ENCODE data around the gene SYNJ2. TPM values are rescaled to one million over a fixed set of nuclear protein-coding genes. Genes with fewer than 3 reads are reported as not detected.

The SYNJ2 gene
- total and polyA plus RNA-seq, 11 donors, result 7.5 to 27.0 (median 18.2) TPM

- H3K4me3 ChIP-seq, result no peak overlapping the region
- 39 to 54% (median 44%) methylated on average over 6 of the region's 6 CpGs for WGBS, 4 donors
- ATAC-seq, result peak in 3 of 4 donors; percentile 2 to 28 (median 4)
- peaks cover 8 to 63% (median 49%) of the 10 kb centered on the region in 12 donors for H3K4me1 ChIP-seq
- no peak for TF ChIP-seq CTCF (IDR thresholded peaks at IDR 0.05)
- peak in 1 of 2 donors; percentile 35 for TF ChIP-seq POLR2A (IDR thresholded peaks at IDR 0.05)
- DNase-seq, result peak in 1 of 5 donors; percentile 53
- H3K36me3 ChIP-seq, result peaks cover 0 to 21% (median 0%) of the 10 kb centered on the region in 9 donors
- H3K27me3 ChIP-seq, result no peaks in the 10 kb centered on the region
- no peaks in the 10 kb centered on the region for H3K9me3 ChIP-seq
- intact Hi-C loops (cut with DNase I), result loop anchor here in 2 of 10 donors (5.0 kb wide), 2 partner anchors 33 to 58 kb away; partner anchors contain the start of gene SYNJ2 (in 2 of the 2)
- peak overlapping the region; percentile 72 to 98 (median 92) for H3K27ac ChIP-seq
These were observed 58.6 kb downstream of the SYNJ2 start for GRCh38 chr6:158040051-158040803.

- 66 to 74% (median 70%) methylated on average over 12 of the region's 12 CpGs for WGBS, 4 donors
- TF ChIP-seq CTCF (IDR thresholded peaks at IDR 0.05) (no peak), POLR2A (IDR thresholded peaks at IDR 0.05) (no peak)
- H3K4me3 ChIP-seq, result no peak overlapping the region
These were observed 59.2 kb downstream of the SYNJ2 start for GRCh38 chr6:158040804-158041347.

GRCh38 chr6:158041370-158041769, 59.7 kb downstream of the SYNJ2 start:
- 69 to 87% (median 80%) methylated on average over 4 of the region's 4 CpGs for WGBS, 4 donors
- ATAC-seq (no peak), DNase-seq (no peak)
- Histone ChIP-seq H3K4me3 (no peak overlapping the region), H3K9me3 (no peaks in the 10 kb centered on the region), H3K4me1 (peaks cover 8 to 73% (median 49%) of the 10 kb centered on the region in 12 donors), H3K27me3 (no peaks in the 10 kb centered on the region), H3K36me3 (peaks cover 0 to 16% (median 0%) of the 10 kb centered on the region in 9 donors), H3K27ac (peak overlapping the region; percentile 84 to 98 (median 92))
- intact Hi-C loops (cut with DNase I), result loop anchor here in 2 of 10 donors (5.0 kb wide), 2 partner anchors 34 to 59 kb away; partner anchors contain the start of gene SYNJ2 (in 2 of the 2)
- TF ChIP-seq CTCF (IDR thresholded peaks at IDR 0.05) (no peak), POLR2A (IDR thresholded peaks at IDR 0.05) (no peak)

More at GRCh38 chr6:158040804-158041347, 59.2 kb downstream of the SYNJ2 start:
- H3K4me1 ChIP-seq, result peaks cover 8 to 69% (median 49%) of the 10 kb centered on the region in 12 donors
- DNase-seq (peak in 1 of 5 donors; percentile 36), ATAC-seq (no peak)
- intact Hi-C loops (cut with DNase I), result loop anchor here in 2 of 10 donors (5.0 kb wide), 2 partner anchors 34 to 59 kb away; partner anchors contain the start of gene SYNJ2 (in 2 of the 2)
- peaks cover 0 to 21% (median 0%) of the 10 kb centered on the region in 9 donors for H3K36me3 ChIP-seq
- H3K27me3 ChIP-seq, result no peaks in the 10 kb centered on the region
- H3K9me3 ChIP-seq, result no peaks in the 10 kb centered on the region
- H3K27ac ChIP-seq, result peak overlapping the region; percentile 72 to 98 (median 92)

GRCh38 chr6:158041788-158042187, 60.1 kb downstream of the SYNJ2 start:
- H3K27ac ChIP-seq, result peak overlapping the region; percentile 84 to 98 (median 92)
- no peaks in the 10 kb centered on the region for H3K27me3 ChIP-seq
- DNase-seq (no peak), ATAC-seq (no peak)
- TF ChIP-seq CTCF (IDR thresholded peaks at IDR 0.05) (no peak), POLR2A (IDR thresholded peaks at IDR 0.05) (no peak)
- intact Hi-C loops (cut with DNase I), result loop anchor here in 2 of 10 donors (5.0 kb wide), 2 partner anchors 34 to 59 kb away; partner anchors contain the start of gene SYNJ2 (in 2 of the 2)
- no peak overlapping the region for H3K4me3 ChIP-seq
- WGBS, 4 donors, result 86 to 89% (median 88%) methylated on average over 12 of the region's 12 CpGs
- H3K36me3 ChIP-seq, result peaks cover 0 to 16% (median 0%) of the 10 kb centered on the region in 9 donors
- peaks cover 8 to 73% (median 49%) of the 10 kb centered on the region in 12 donors for H3K4me1 ChIP-seq
- H3K9me3 ChIP-seq, result no peaks in the 10 kb centered on the region

Measured in heart left ventricle (tissue), 16 donors.